Panc1 (cell line): ENCODE data around the gene TRABD2B.

ENCODE experiments used
- CTCF ChIP-seq: fragments of 450-650 bp; IDR thresholded peaks from 2 replicates; pipeline ENCODE4 v1.5.1; 2017; ENCODE audit warnings: mild to moderate bottlenecking
- POLR2AphosphoS5 ChIP-seq: IDR thresholded peaks from 2 replicates; pipeline ENCODE4 v1.6.1; 2012; ENCODE audit warnings: mild to moderate bottlenecking, low read depth, low read length, moderate library complexity
- SIN3A ChIP-seq: IDR thresholded peaks from 2 replicates; pipeline ENCODE4 v1.6.1; 2012; ENCODE audit warnings: low read depth, mild to moderate bottlenecking, low read length, moderate library complexity, borderline replicate concordance; ENCODE audit not compliant: insufficient read depth
- TF ChIP-seq, protein P1 (sequence below), 2 experiments: IDR thresholded peaks; 2 replicates each; pipeline ENCODE4 v1.6.1; 2011 to 2012; ENCODE audit warnings: low read depth in 2 of 2, control low read depth in 1 of 2, low read length in 1 of 2, mild to moderate bottlenecking in 1 of 2, moderate library complexity in 1 of 2; ENCODE audit not compliant: insufficient read depth in 1 of 2

DNA sequence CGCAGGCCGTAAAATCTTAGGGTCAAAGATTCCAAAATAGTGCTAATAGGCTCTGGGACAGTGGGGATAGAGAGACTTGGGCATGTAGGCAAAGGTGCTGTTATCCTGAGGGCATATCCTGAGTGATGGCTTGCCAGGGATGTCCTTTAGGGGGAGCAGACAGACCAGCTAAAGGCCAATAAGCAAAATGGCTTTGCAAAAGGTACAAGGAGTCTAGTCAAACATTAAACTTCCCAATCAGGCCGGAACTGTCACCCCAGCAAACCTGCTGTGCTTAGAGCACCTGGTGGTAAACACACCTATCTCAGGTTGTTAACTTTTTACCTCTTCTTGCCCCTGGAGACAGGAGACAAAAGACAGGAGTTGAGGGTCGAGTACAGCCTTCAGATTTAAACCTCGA is 49.1 kb downstream of the TRABD2B start:
- TF ChIP-seq CTCF (peak; percentile 36; the same call in 1 of the 2 replicates), POLR2AphosphoS5 (no peak), SIN3A (no peak)
- TF ChIP-seq, protein P1, sequence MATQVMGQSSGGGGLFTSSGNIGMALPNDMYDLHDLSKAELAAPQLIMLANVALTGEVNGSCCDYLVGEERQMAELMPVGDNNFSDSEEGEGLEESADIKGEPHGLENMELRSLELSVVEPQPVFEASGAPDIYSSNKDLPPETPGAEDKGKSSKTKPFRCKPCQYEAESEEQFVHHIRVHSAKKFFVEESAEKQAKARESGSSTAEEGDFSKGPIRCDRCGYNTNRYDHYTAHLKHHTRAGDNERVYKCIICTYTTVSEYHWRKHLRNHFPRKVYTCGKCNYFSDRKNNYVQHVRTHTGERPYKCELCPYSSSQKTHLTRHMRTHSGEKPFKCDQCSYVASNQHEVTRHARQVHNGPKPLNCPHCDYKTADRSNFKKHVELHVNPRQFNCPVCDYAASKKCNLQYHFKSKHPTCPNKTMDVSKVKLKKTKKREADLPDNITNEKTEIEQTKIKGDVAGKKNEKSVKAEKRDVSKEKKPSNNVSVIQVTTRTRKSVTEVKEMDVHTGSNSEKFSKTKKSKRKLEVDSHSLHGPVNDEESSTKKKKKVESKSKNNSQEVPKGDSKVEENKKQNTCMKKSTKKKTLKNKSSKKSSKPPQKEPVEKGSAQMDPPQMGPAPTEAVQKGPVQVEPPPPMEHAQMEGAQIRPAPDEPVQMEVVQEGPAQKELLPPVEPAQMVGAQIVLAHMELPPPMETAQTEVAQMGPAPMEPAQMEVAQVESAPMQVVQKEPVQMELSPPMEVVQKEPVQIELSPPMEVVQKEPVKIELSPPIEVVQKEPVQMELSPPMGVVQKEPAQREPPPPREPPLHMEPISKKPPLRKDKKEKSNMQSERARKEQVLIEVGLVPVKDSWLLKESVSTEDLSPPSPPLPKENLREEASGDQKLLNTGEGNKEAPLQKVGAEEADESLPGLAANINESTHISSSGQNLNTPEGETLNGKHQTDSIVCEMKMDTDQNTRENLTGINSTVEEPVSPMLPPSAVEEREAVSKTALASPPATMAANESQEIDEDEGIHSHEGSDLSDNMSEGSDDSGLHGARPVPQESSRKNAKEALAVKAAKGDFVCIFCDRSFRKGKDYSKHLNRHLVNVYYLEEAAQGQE (IDR thresholded peaks at IDR 0.05; ENCODE audit: insufficient read depth in 1 of 2, low read depth in 2 of 2, low read length in 1 of 2) = no peak
